ENCODE data around the gene CYP1A2.

DNA sequence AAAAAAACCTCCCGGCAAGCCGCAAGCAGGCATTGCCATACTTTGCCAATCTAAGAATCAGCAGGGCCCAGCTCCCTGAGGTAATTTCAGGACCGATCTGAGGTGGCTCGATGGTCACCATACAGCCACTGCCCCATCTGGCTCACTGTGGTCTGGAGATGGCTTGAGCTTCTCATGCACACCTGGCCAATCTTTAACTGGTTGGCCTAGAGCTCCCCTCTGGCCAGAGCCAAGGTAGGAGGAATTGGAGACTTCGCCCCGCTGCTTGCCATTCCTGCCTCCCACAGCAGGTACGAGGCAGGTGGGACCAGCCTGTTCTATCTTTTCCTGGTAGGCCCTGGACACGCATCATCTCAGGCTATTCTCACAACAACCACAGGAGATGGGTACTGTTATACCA, 10.1 kb downstream of the CYP1A2 start:
- TF ChIP-seq, protein P1, sequence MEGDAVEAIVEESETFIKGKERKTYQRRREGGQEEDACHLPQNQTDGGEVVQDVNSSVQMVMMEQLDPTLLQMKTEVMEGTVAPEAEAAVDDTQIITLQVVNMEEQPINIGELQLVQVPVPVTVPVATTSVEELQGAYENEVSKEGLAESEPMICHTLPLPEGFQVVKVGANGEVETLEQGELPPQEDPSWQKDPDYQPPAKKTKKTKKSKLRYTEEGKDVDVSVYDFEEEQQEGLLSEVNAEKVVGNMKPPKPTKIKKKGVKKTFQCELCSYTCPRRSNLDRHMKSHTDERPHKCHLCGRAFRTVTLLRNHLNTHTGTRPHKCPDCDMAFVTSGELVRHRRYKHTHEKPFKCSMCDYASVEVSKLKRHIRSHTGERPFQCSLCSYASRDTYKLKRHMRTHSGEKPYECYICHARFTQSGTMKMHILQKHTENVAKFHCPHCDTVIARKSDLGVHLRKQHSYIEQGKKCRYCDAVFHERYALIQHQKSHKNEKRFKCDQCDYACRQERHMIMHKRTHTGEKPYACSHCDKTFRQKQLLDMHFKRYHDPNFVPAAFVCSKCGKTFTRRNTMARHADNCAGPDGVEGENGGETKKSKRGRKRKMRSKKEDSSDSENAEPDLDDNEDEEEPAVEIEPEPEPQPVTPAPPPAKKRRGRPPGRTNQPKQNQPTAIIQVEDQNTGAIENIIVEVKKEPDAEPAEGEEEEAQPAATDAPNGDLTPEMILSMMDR (IDR thresholded peaks at IDR 0.05): no peak
- no peak for TF ChIP-seq POLR2A (IDR thresholded peaks at IDR 0.05)
